Astrocyte of the cerebellum (primary cell): Measurements from ENCODE around the gene LY9.
"Not testable (repeated sequence)": the region's sequence is repeated elsewhere in the genome, so short reads cannot be mapped to it uniquely, and the experiment has no call there.

Source experiments
- DNase-seq: peaks from one replicate; pipeline ENCODE4 v3.0.0-alpha.2; 2011; ENCODE audit warnings: low read depth
- H3K4me3 ChIP-seq: 2 replicates; pipeline ENCODE4 v1.5.1; 2011; ENCODE audit warnings: mild to moderate bottlenecking, low read depth, low read length, moderate library complexity
- CTCF ChIP-seq: IDR thresholded peaks from 2 replicates; pipeline ENCODE4 v1.5.1; 2012; ENCODE audit warnings: low read length, low read depth, moderate library complexity, mild to moderate bottlenecking; ENCODE audit errors: missing control alignments
- in situ Hi-C: cut with HindIII; loops from 2 replicates; pipeline ENCODE4 v1.10.0; 2017; ENCODE audit warnings: low sequenced_read_pairs

The LY9 gene

GRCh38 chr1:160863774-160864131 lies 67.8 kb downstream of the LY9 start:
- no peak for TF ChIP-seq CTCF
- DNase-seq = no peak
- no peak overlapping the region for H3K4me3 ChIP-seq
- in situ Hi-C loops = no loop called here

GRCh38 chr1:160864173-160864572 lies 68.2 kb downstream of the LY9 start:
- in situ Hi-C loops = no loop called here
- H3K4me3 ChIP-seq = no peak overlapping the region
- DNase-seq = no peak
- no peak for TF ChIP-seq CTCF

- no peak overlapping the region for H3K4me3 ChIP-seq
- DNase-seq = no peak
- in situ Hi-C loops = no loop called here
- TF ChIP-seq CTCF = no peak
These were observed 69.4 kb downstream of the LY9 start for GRCh38 chr1:160865337-160865736.

GRCh38 chr1:160866001-160866694 lies 70.2 kb downstream of the LY9 start:
- in situ Hi-C loops = no loop called here
- TF ChIP-seq CTCF = no peak
- no peak for DNase-seq
- H3K4me3 ChIP-seq = no peak overlapping the region

GRCh38 chr1:160866695-160867260 lies 70.8 kb downstream of the LY9 start:
- in situ Hi-C loops = no loop called here
- no peak for DNase-seq

GRCh38 chr1:160867651-160868050 lies 71.7 kb downstream of the LY9 start:
- DNase-seq, H3K4me3 ChIP-seq, in situ Hi-C loops: not testable (repeated sequence)

More at GRCh38 chr1:160866695-160867260, 70.8 kb downstream of the LY9 start:
- TF ChIP-seq CTCF = no peak
- no peak overlapping the region for H3K4me3 ChIP-seq

- H3K4me3 ChIP-seq = no peak overlapping the region
- in situ Hi-C loops = no loop called here
- no peak for DNase-seq
- no peak for TF ChIP-seq CTCF
These were observed 72.2 kb downstream of the LY9 start for GRCh38 chr1:160868141-160868540.
